Endodermal cell (in vitro differentiated cells): ENCODE results near the gene OTUD1. TPM values are rescaled to one million over a fixed set of nuclear protein-coding genes. Genes with fewer than 3 reads are reported as not detected.

Source experiments
- DNase-seq: peaks from one replicate; pipeline ENCODE4 v3.0.0-alpha.2; 2017
- H3K27ac ChIP-seq: 2 replicates; pipeline ENCODE4 v1.5.1; 2013; ENCODE audit warnings: mild to moderate bottlenecking, low read depth, low read length, moderate library complexity
- H3K27me3 ChIP-seq: 2 replicates; pipeline ENCODE4 v1.6.1; 2013; ENCODE audit warnings: mild to moderate bottlenecking, low read length, moderate library complexity; ENCODE audit not compliant: insufficient read depth, control insufficient read depth, poor library complexity, severe bottlenecking
- H3K36me3 ChIP-seq: 2 replicates; pipeline ENCODE4 v1.7.0; 2013; ENCODE audit warnings: mild to moderate bottlenecking, low read length, moderate library complexity; ENCODE audit not compliant: control insufficient read depth, insufficient read depth
- H3K4me1 ChIP-seq: one replicate; pipeline ENCODE4 v1.7.0; 2013; ENCODE audit warnings: low read length; ENCODE audit not compliant: control insufficient read depth, insufficient read depth
- H3K4me3 ChIP-seq: 2 replicates; pipeline ENCODE4 v1.5.1; 2013; ENCODE audit warnings: mild to moderate bottlenecking, low read length, moderate library complexity
- H3K9ac ChIP-seq: 2 replicates; pipeline ENCODE4 v1.6.1; 2013; ENCODE audit warnings: mild to moderate bottlenecking, low read length, moderate library complexity; ENCODE audit not compliant: poor library complexity, severe bottlenecking; ENCODE audit errors: extremely low read depth
- H3K9me3 ChIP-seq: 2 replicates; pipeline ENCODE4 v1.6.1; 2013; ENCODE audit warnings: mild to moderate bottlenecking, low read length, moderate library complexity; ENCODE audit not compliant: control insufficient read depth
- H3K27ac Mint-ChIP-seq: 2 replicates; pipeline ENCODE4 v1.8.0; 2020; ENCODE audit warnings: mixed read lengths
- H3K27me3 Mint-ChIP-seq: 2 replicates; pipeline ENCODE4 v1.8.0; 2021; ENCODE audit warnings: mild to moderate bottlenecking, mixed read lengths; ENCODE audit not compliant: insufficient read depth
- H3K36me3 Mint-ChIP-seq: 2 replicates; pipeline ENCODE4 v1.8.0; 2020; ENCODE audit warnings: low read depth, mixed read lengths
- H3K4me1 Mint-ChIP-seq: 2 replicates; pipeline ENCODE4 v1.8.0; 2020; ENCODE audit warnings: mixed read lengths
- H3K4me3 Mint-ChIP-seq: 2 replicates; pipeline ENCODE4 v1.8.0; 2020; ENCODE audit warnings: mild to moderate bottlenecking, moderate library complexity, mixed read lengths
- H3K9me3 Mint-ChIP-seq: 2 replicates; pipeline ENCODE4 v1.8.0; 2020; ENCODE audit warnings: mild to moderate bottlenecking, mixed read lengths
- CTCF ChIP-seq: fragments of 200-600 bp; sonication (generic); conservative IDR thresholded peaks from 2 replicates; pipeline ENCODE4 v1.5.0; 2021; ENCODE audit warnings: antibody characterized with exemption, mild to moderate bottlenecking
- WGBS, 2 experiments: methylation state at CpG; one replicate each; pipeline versions ENCODE4 v1.1.5 to v1.1.7; 2013; ENCODE audit warnings: missing lambda C conversion rate in 2 of 2, mixed read lengths in 1 of 2; ENCODE audit not compliant: insufficient coverage in 1 of 2, insufficient read length in 1 of 2; 5-methylcytosine and 5-hydroxymethylcytosine counted together
- total RNA-seq, 2 donors: library from RNA; stranded (reverse); fragmentation: NEBNext Ultra II Directional in 1 of 2; extraction: Animal tissue kit (Norgen Biotek cat#: 25700) in 1 of 2; gene quantifications; 2 replicates in 1 of 2; 3 replicates in 1 of 2; pipeline ENCODE4 v1.2.1, GENCODE V29; 2021

OTUD1 gene
- total RNA-seq, 2 donors from 2014 or later: 8.7 to 12.4 TPM

- no peak for DNase-seq
- Histone ChIP-seq H3K27me3 (no peaks in the 10 kb centered on the region), H3K27ac (no peak overlapping the region), H3K4me1 (no peaks in the 10 kb centered on the region), H3K36me3 (no peaks in the 10 kb centered on the region), H3K9ac (no peak overlapping the region), H3K4me3 (no peak overlapping the region), H3K9me3 (no peaks in the 10 kb centered on the region)
- WGBS, 2 experiments: 91% methylated on average over 2 of the region's 2 CpGs; no CpG with 5 or more reads in 1 of the 2 experiments
- no peaks in the 10 kb centered on the region for H3K9me3 Mint-ChIP-seq
- no peaks in the 10 kb centered on the region for H3K36me3 Mint-ChIP-seq
- no peak overlapping the region for H3K27ac Mint-ChIP-seq
- no peaks in the 10 kb centered on the region for H3K4me1 Mint-ChIP-seq
- no peak overlapping the region for H3K4me3 Mint-ChIP-seq
- H3K27me3 Mint-ChIP-seq: no peaks in the 10 kb centered on the region
- no peak for TF ChIP-seq CTCF
These were observed 47.1 kb upstream of the OTUD1 start for GRCh38 chr10:23391821-23392220.

GRCh38 chr10:23395017-23395416 lies 43.9 kb upstream of the OTUD1 start:
- Histone ChIP-seq H3K9ac (no peak overlapping the region), H3K27me3 (peaks cover 9% of the 10 kb centered on the region), H3K4me3 (no peak overlapping the region), H3K27ac (no peak overlapping the region), H3K9me3 (no peaks in the 10 kb centered on the region), H3K4me1 (no peaks in the 10 kb centered on the region), H3K36me3 (no peaks in the 10 kb centered on the region)
- Mint-ChIP-seq H3K9me3 (no peaks in the 10 kb centered on the region), H3K27ac (no peak overlapping the region), H3K27me3 (no peaks in the 10 kb centered on the region), H3K4me1 (peaks cover 6% of the 10 kb centered on the region), H3K4me3 (no peak overlapping the region), H3K36me3 (no peaks in the 10 kb centered on the region)
- WGBS, 2 experiments: 97% methylated on average over 4 to 5 of the region's 5 CpGs
- DNase-seq: no peak
- TF ChIP-seq CTCF: no peak

DNA sequence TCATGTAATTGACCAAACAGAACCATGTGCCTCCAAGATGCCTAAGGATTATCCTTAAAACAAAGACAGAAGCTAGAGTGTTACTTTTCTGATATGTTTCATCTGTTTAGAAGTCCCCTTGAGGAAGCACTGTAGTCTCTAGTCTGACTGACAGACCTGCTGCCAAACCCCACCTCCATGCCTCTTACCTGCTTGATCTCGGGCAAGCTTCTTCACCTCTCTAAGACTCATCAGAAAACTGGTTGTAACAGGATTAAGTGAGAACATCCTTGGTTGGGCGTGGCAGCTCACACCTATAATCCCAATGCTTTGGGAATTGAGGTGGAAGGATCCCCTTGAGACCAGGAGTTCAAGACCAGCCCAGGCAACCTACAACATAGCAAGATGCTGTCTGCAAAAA lies 42.2 kb upstream of the OTUD1 start:
- H3K27ac ChIP-seq: no peak overlapping the region
- no peak overlapping the region for H3K4me3 ChIP-seq
- H3K36me3 Mint-ChIP-seq: no peaks in the 10 kb centered on the region
- H3K9ac ChIP-seq: no peak overlapping the region
- H3K4me1 ChIP-seq: no peaks in the 10 kb centered on the region
- 78 to 100% methylated on average over 1 to 2 of the region's 2 CpGs for WGBS, 2 experiments
- no peaks in the 10 kb centered on the region for H3K9me3 Mint-ChIP-seq
- no peak for TF ChIP-seq CTCF
- peaks cover 19% of the 10 kb centered on the region for H3K27me3 ChIP-seq
- no peaks in the 10 kb centered on the region for H3K9me3 ChIP-seq
- no peak overlapping the region for H3K27ac Mint-ChIP-seq
- H3K36me3 ChIP-seq: no peaks in the 10 kb centered on the region
- no peak for DNase-seq
- no peak overlapping the region for H3K4me3 Mint-ChIP-seq
- peaks cover 6% of the 10 kb centered on the region for H3K4me1 Mint-ChIP-seq
- H3K27me3 Mint-ChIP-seq: no peaks in the 10 kb centered on the region
